ENCODE data around the gene CTNND2.

The CTNND2 gene

DNA sequence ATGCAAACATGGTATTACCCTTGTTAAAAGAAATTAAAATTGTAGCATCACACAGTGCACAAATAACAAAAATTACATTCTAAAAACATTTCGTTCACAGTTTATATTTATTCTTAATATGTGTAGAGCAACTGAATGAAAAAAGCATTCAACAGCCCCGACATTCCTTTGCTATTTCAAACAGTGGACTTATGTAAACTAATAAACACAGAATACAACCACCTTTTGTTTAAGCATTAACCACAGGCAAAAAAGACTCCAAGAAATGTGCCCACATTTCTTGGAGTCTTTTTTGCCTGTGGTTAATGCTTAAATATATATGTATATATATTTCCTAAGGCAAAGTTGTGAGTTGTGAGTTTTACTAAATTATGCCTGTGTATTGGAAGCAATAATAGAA is 610.7 kb downstream of the CTNND2 start:
- H3K27ac ChIP-seq (ENCODE audit: low read length) = no peak overlapping the region

GRCh38 chr5:11292648-11293356 is 611.4 kb downstream of the CTNND2 start:
- no peak overlapping the region for H3K27ac ChIP-seq (ENCODE audit: low read length)
- no peaks in the 10 kb centered on the region for H3K27me3 ChIP-seq (ENCODE audit: insufficient read depth, low read length, poor library complexity)
- H4K20me1 ChIP-seq (ENCODE audit: insufficient read depth, low read length) = no peaks in the 10 kb centered on the region
- H3K4me2 ChIP-seq (ENCODE audit: insufficient read depth, low read length) = no peak overlapping the region
- no peak overlapping the region for H3K4me3 ChIP-seq (ENCODE audit: low read depth in 1 of 2, low read length in 2 of 2)
- H3K9ac ChIP-seq (ENCODE audit: low read depth, low read length) = no peak overlapping the region
- no peak overlapping the region for H2AFZ ChIP-seq (ENCODE audit: low read depth, low read length)
- no peak for TF ChIP-seq EZH2 (IDR thresholded peaks at IDR 0.05; ENCODE audit: borderline replicate concordance, low read depth, low read length, severe bottlenecking)
- TF ChIP-seq, protein P1, sequence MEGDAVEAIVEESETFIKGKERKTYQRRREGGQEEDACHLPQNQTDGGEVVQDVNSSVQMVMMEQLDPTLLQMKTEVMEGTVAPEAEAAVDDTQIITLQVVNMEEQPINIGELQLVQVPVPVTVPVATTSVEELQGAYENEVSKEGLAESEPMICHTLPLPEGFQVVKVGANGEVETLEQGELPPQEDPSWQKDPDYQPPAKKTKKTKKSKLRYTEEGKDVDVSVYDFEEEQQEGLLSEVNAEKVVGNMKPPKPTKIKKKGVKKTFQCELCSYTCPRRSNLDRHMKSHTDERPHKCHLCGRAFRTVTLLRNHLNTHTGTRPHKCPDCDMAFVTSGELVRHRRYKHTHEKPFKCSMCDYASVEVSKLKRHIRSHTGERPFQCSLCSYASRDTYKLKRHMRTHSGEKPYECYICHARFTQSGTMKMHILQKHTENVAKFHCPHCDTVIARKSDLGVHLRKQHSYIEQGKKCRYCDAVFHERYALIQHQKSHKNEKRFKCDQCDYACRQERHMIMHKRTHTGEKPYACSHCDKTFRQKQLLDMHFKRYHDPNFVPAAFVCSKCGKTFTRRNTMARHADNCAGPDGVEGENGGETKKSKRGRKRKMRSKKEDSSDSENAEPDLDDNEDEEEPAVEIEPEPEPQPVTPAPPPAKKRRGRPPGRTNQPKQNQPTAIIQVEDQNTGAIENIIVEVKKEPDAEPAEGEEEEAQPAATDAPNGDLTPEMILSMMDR (IDR thresholded peaks at IDR 0.05; ENCODE audit: borderline replicate concordance, extremely low read depth, low read length, poor library complexity, severe bottlenecking) = no peak
- H3K79me2 ChIP-seq (ENCODE audit: insufficient read depth, low read length) = no peaks in the 10 kb centered on the region
- no peaks in the 10 kb centered on the region for H3K36me3 ChIP-seq (ENCODE audit: insufficient read depth, low read length)
- H3K9me3 ChIP-seq (ENCODE audit: insufficient read depth, low read length, severe bottlenecking) = no peaks in the 10 kb centered on the region
- H3K4me1 ChIP-seq (ENCODE audit: insufficient read depth, low read length) = no peaks in the 10 kb centered on the region
- ATAC-seq (ENCODE audit: insufficient read depth, low read depth) (no peak), DNase-seq (no peak)

More for the DNA sequence above, 610.7 kb downstream of the CTNND2 start:
- Histone ChIP-seq H3K27me3 (ENCODE audit: insufficient read depth, low read length, poor library complexity) (no peaks in the 10 kb centered on the region), H4K20me1 (ENCODE audit: insufficient read depth, low read length) (no peaks in the 10 kb centered on the region), H3K36me3 (ENCODE audit: insufficient read depth, low read length) (no peaks in the 10 kb centered on the region), H2AFZ (ENCODE audit: low read depth, low read length) (no peak overlapping the region), H3K79me2 (ENCODE audit: insufficient read depth, low read length) (no peaks in the 10 kb centered on the region), H3K4me2 (ENCODE audit: insufficient read depth, low read length) (no peak overlapping the region), H3K9ac (ENCODE audit: low read depth, low read length) (no peak overlapping the region), H3K9me3 (ENCODE audit: insufficient read depth, low read length, severe bottlenecking) (no peaks in the 10 kb centered on the region), H3K4me3 (ENCODE audit: low read depth in 1 of 2, low read length in 2 of 2) (no peak overlapping the region), H3K4me1 (ENCODE audit: insufficient read depth, low read length) (no peaks in the 10 kb centered on the region)
- ATAC-seq (ENCODE audit: insufficient read depth, low read depth) (no peak), DNase-seq (no peak)
- TF ChIP-seq, protein P1 (IDR thresholded peaks at IDR 0.05; ENCODE audit: borderline replicate concordance, extremely low read depth, low read length, poor library complexity, severe bottlenecking) = no peak
- no peak for TF ChIP-seq EZH2 (IDR thresholded peaks at IDR 0.05; ENCODE audit: borderline replicate concordance, low read depth, low read length, severe bottlenecking)

DNA sequence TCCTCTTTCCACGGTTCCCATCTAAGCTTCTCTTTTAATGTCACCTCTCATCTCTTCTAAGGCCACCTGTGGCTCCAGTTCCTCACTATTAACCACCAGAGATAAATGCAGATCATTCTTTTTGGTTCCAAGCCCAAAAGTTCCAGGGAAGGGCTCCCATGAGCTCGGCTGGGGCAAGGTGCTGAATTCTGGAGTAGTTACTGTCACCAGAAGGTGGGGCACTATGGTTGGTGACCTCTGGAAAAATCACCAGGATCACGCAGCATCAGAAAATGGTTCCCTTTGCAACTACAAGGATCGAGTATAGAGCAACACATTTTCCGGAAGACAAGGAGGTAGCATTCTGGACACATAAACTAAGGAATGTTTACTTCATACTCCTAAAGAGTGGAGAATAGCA is 614.5 kb downstream of the CTNND2 start:
- H3K9ac ChIP-seq (ENCODE audit: low read depth, low read length) = no peak overlapping the region
- DNase-seq (no peak), ATAC-seq (ENCODE audit: insufficient read depth, low read depth) (no peak)
- H3K79me2 ChIP-seq (ENCODE audit: insufficient read depth, low read length) = no peaks in the 10 kb centered on the region
- H4K20me1 ChIP-seq (ENCODE audit: insufficient read depth, low read length) = no peaks in the 10 kb centered on the region
- H3K4me3 ChIP-seq (ENCODE audit: low read depth in 1 of 2, low read length in 2 of 2) = no peak overlapping the region
- no peak overlapping the region for H2AFZ ChIP-seq (ENCODE audit: low read depth, low read length)
- H3K9me3 ChIP-seq (ENCODE audit: insufficient read depth, low read length, severe bottlenecking) = no peaks in the 10 kb centered on the region
- no peaks in the 10 kb centered on the region for H3K27me3 ChIP-seq (ENCODE audit: insufficient read depth, low read length, poor library complexity)
- H3K27ac ChIP-seq (ENCODE audit: low read length) = no peak overlapping the region
- no peak overlapping the region for H3K4me2 ChIP-seq (ENCODE audit: insufficient read depth, low read length)
- no peaks in the 10 kb centered on the region for H3K36me3 ChIP-seq (ENCODE audit: insufficient read depth, low read length)
- H3K4me1 ChIP-seq (ENCODE audit: insufficient read depth, low read length) = no peaks in the 10 kb centered on the region
- TF ChIP-seq EZH2 (IDR thresholded peaks at IDR 0.05; ENCODE audit: borderline replicate concordance, low read depth, low read length, severe bottlenecking) = no peak
- TF ChIP-seq, protein P1 (IDR thresholded peaks at IDR 0.05; ENCODE audit: borderline replicate concordance, extremely low read depth, low read length, poor library complexity, severe bottlenecking) = no peak

All from DND-41 (cell line).